ENCODE results near the gene MOB2. TPM values are rescaled to one million over a fixed set of nuclear protein-coding genes. Genes with fewer than 3 reads are reported as not detected.
A peak's percentile ranks its signal among the peaks of the same experiment; 100 is the strongest.

MOB2 gene
- total and polyA plus RNA-seq, 9 of the 15 experiments (the other 6 are each of a cell fraction or from before 2014, with no cell fraction given): 0.17 to 36.8 (median 19.2) TPM

- WGBS (ENCODE audit: insufficient coverage, low coverage, missing lambda C conversion rate): 9% methylated on average over 5 of the region's 6 CpGs
- in situ Hi-C loops (cut with MboI): no loop called here
These were observed 49.1 kb downstream of the MOB2 start for GRCh38 chr11:1437500-1437899.

More at GRCh38 chr11:1437500-1437899, 49.1 kb downstream of the MOB2 start:
- H4K20me1 ChIP-seq (replicated peaks; ENCODE audit: control insufficient read depth, insufficient read depth, low read length): peaks cover 5% of the 10 kb centered on the region; the same call in 1 of the 2 replicates
- ChIA-PET CTCF (ENCODE audit: low intra/inter-chr PET ratio) (no interaction called here), POLR2A (interaction anchor here (0.6 to 0.7 kb wide), 2 partner anchors 127 to 183 kb away, joined by 3 to 4 read pairs; no protein-coding TSS in a partner anchor)
- peaks cover 0 to 56% of the 10 kb centered on the region in 2 experiments; a peak in 3 of 5 replicates for H3K4me1 ChIP-seq (replicated peaks in 1 of 2; ENCODE audit: control insufficient read depth in 2 of 2, insufficient read depth in 2 of 2, low read length in 2 of 2)
- peaks cover 0 to 2% of the 10 kb centered on the region in 2 experiments; a peak in 1 of 5 replicates for H3K27me3 ChIP-seq (ENCODE audit: control insufficient read depth in 2 of 2, insufficient read depth in 2 of 2, low read length in 2 of 2)
- no TSS peak for BruUV-seq (replicated peaks)
- no peaks in the 10 kb centered on the region for H3K9me3 ChIP-seq (replicated peaks; ENCODE audit: control insufficient read depth, insufficient read depth, low read depth, low read length)
- DNase-seq (ENCODE audit: extremely low read depth in 1 of 4, low spot score in 3 of 4) (peak; percentile 59 to 73 (median 70)), ATAC-seq (peak; percentile 91), FAIRE-seq (no peak)
- no peak overlapping the region for H2AFZ ChIP-seq (ENCODE audit: low read depth, low read length)
- H3K4me3 ChIP-seq: no peak overlapping the region
- TF ChIP-seq E4F1 (CRISPR knock-in tag; IDR thresholded peaks at IDR 0.05; ENCODE audit: borderline replicate concordance) (no peak), MTA3 (IDR thresholded peaks at IDR 0.05; ENCODE audit: borderline replicate concordance) (no peak), VEZF1 (CRISPR knock-in tag; IDR thresholded peaks at IDR 0.05) (peak; percentile 53), MAZ (CRISPR knock-in tag; conservative IDR thresholded peaks at IDR 0.05 in 1 of 2, IDR thresholded peaks at IDR 0.05 in 1 of 2) (peak in 1 of 2 experiments; percentile 40; a peak in 1 of 4 replicates), CTBP1 (IDR thresholded peaks at IDR 0.05; ENCODE audit: borderline replicate concordance) (peak; percentile 15; the same call in 1 of the 2 replicates), ZFX (CRISPR knock-in tag; IDR thresholded peaks at IDR 0.05) (0 out of 2 replicates have a peak, but pooled peaks have one; percentile 22), TFAP4 (CRISPR knock-in tag; IDR thresholded peaks at IDR 0.05; ENCODE audit: borderline replicate concordance) (peak; percentile 10; the same call in 1 of the 2 replicates), TGIF2 (CRISPR knock-in tag; IDR thresholded peaks at IDR 0.05) (no peak), SMAD4 (CRISPR knock-in tag; conservative IDR thresholded peaks at IDR 0.05) (no peak), CBFA2T3 (IDR thresholded peaks at IDR 0.05) (0 out of 2 replicates have a peak, but pooled peaks have one; percentile 5), ZNF175 (CRISPR knock-in tag; IDR thresholded peaks at IDR 0.05; ENCODE audit: low read depth) (no peak)
- TF ChIP-seq, protein P1, sequence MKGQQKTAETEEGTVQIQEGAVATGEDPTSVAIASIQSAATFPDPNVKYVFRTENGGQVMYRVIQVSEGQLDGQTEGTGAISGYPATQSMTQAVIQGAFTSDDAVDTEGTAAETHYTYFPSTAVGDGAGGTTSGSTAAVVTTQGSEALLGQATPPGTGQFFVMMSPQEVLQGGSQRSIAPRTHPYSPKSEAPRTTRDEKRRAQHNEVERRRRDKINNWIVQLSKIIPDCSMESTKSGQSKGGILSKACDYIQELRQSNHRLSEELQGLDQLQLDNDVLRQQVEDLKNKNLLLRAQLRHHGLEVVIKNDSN (CRISPR knock-in tag; IDR thresholded peaks at IDR 0.05): no peak
- H3K9ac ChIP-seq (ENCODE audit: insufficient read depth in 1 of 2, low read depth in 2 of 2, low read length in 2 of 2): peak overlapping the region in 1 of 2 experiments; percentile 45; a peak in 1 of 4 replicates
- H3K79me2 ChIP-seq (ENCODE audit: control insufficient read depth, insufficient read depth, low read length): no peaks in the 10 kb centered on the region
- H3K9me1 ChIP-seq (ENCODE audit: control insufficient read depth, insufficient read depth, low read length): no peaks in the 10 kb centered on the region
- H3K27ac ChIP-seq (ENCODE audit: extremely low read depth, low read depth, low read length): no peak overlapping the region
- H3K4me2 ChIP-seq (ENCODE audit: insufficient read depth, low read length): no peak overlapping the region
- intact Hi-C loops (cut with micrococcal nuclease): no loop called here
- H3K36me3 ChIP-seq (ENCODE audit: control insufficient read depth, insufficient read depth, low read length): no peaks in the 10 kb centered on the region
